ENCODE data around the gene TBCA.

DNA sequence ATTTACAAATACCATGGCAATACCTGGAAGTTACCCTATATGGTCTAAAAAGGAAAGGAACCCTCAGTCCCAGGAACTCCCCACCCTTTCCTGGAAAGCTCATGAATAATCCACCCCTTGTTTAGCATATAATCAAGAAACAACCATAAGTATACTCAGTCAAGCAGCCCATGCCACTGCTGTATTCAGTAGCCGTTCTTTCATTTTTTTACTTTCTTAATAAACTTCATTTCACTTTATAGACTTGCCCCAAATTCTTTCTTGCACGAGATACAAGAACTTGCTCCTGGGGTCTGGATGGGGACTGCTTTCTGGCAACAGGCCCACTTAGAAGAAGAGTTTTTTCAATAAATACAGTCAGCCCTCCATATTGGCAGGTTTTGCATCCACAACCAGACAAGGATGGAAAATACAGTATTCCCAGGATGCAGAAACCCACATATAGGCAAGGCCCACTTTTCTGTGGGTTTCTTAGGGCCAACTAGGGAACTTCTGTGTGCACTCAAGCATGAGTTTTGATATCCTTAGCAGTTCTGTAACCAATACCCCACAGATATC, 2.8 kb upstream of the TBCA start:
- TF ChIP-seq, protein P1, sequence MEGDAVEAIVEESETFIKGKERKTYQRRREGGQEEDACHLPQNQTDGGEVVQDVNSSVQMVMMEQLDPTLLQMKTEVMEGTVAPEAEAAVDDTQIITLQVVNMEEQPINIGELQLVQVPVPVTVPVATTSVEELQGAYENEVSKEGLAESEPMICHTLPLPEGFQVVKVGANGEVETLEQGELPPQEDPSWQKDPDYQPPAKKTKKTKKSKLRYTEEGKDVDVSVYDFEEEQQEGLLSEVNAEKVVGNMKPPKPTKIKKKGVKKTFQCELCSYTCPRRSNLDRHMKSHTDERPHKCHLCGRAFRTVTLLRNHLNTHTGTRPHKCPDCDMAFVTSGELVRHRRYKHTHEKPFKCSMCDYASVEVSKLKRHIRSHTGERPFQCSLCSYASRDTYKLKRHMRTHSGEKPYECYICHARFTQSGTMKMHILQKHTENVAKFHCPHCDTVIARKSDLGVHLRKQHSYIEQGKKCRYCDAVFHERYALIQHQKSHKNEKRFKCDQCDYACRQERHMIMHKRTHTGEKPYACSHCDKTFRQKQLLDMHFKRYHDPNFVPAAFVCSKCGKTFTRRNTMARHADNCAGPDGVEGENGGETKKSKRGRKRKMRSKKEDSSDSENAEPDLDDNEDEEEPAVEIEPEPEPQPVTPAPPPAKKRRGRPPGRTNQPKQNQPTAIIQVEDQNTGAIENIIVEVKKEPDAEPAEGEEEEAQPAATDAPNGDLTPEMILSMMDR (conservative IDR thresholded peaks at IDR 0.05 in 1 of 2, IDR thresholded peaks at IDR 0.05 in 1 of 2; ENCODE audit: extremely low read depth in 1 of 2, insufficient read depth in 1 of 2, low read depth in 1 of 2, low read length in 2 of 2), result no peak
- TF ChIP-seq EZH2 (IDR thresholded peaks at IDR 0.05; ENCODE audit: borderline replicate concordance, low read length), result no peak

Data from mammary epithelial cell (primary cell).